ENCODE data around the gene MCEE. TPM values are rescaled to one million over a fixed set of nuclear protein-coding genes. Genes with fewer than 3 reads are reported as not detected.

Gene MCEE
- total and polyA plus RNA-seq, 2 donors (not counting 3 experiments of a cell fraction or from before 2014, with no cell fraction given), result 4.0 to 9.9 TPM

DNA sequence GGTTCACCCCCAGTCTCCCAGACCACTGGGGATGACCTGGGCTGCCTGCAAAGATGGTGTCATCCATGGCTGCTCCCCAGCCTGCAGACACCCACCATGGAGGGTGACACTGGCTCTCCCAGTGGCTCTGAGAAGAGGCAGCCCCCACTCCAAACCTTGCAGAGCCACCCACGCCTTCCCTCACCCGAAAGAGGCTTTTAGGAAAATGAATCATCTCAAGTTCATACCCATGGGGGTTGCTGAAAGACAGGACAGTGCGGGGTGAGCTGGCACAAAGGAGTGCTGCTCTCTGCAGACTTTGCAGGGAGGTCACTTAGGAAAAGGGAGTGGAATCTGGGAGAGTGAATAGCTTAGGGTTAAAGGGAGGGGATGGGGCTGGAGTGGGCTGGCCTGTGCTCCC is 36.8 kb upstream of the MCEE start:
- no peaks in the 10 kb centered on the region for H3K9me1 ChIP-seq (replicated peaks; ENCODE audit: control insufficient read depth, extremely low read depth, insufficient read depth, low read length)
- ChIA-PET CTCF (interaction anchor here (1.4 kb wide), 1 partner anchor 10 kb away, joined by 3 read pairs; no protein-coding TSS in a partner anchor), POLR2A (no interaction called here)
- DNase-seq (ENCODE audit: low read depth, low spot score) (no peak), FAIRE-seq (no peak)
- no peaks in the 10 kb centered on the region for H4K20me1 ChIP-seq (replicated peaks; ENCODE audit: control insufficient read depth, extremely low read depth, insufficient read depth, low read length)
- H3K4me2 ChIP-seq (ENCODE audit: insufficient read depth, low read length), result no peak overlapping the region
- H3K79me2 ChIP-seq (ENCODE audit: control insufficient read depth, insufficient read depth, low read length), result no peaks in the 10 kb centered on the region
- peaks cover 2% of the 10 kb centered on the region in 2 experiments for H3K27me3 ChIP-seq (ENCODE audit: control insufficient read depth in 2 of 2, insufficient read depth in 2 of 2, low read length in 2 of 2)
- dilution Hi-C loops (cut with MboI; ENCODE audit: extremely low pct_ligation_motif_present, low sequenced_read_pairs) (no loop called here), intact Hi-C loops (cut with micrococcal nuclease) (no loop called here)
- H2AFZ ChIP-seq (ENCODE audit: low read depth, low read length), result no peak overlapping the region
- TF ChIP-seq, protein P1, sequence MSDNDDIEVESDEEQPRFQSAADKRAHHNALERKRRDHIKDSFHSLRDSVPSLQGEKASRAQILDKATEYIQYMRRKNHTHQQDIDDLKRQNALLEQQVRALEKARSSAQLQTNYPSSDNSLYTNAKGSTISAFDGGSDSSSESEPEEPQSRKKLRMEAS (IDR thresholded peaks at IDR 0.05; ENCODE audit: insufficient read depth, insufficient read length), result no peak
- TF ChIP-seq FOS (IDR thresholded peaks at IDR 0.05; ENCODE audit: borderline replicate concordance, insufficient read depth, low read length), result no peak
- no peak for TF ChIP-seq MYC (IDR thresholded peaks at IDR 0.05; ENCODE audit: low read depth, low read length)
- TF ChIP-seq JUN (IDR thresholded peaks at IDR 0.05; ENCODE audit: borderline replicate concordance, insufficient read depth, insufficient read length, low read depth), result no peak
- no peak for TF ChIP-seq POLR2AphosphoS5 (IDR thresholded peaks at IDR 0.05; ENCODE audit: insufficient read depth, low read depth, low read length)
- TF ChIP-seq CTCF (IDR thresholded peaks at IDR 0.05; ENCODE audit: extremely low read depth in 1 of 2, insufficient read depth in 1 of 2, low read depth in 1 of 2, low read length in 2 of 2), result no peak
- no peak for TF ChIP-seq POLR2A (IDR thresholded peaks at IDR 0.05; ENCODE audit: low read depth, low read length)
- no peak for TF ChIP-seq EZH2 (IDR thresholded peaks at IDR 0.05; ENCODE audit: borderline replicate concordance, low read depth, low read length, severe bottlenecking)
- TF ChIP-seq GATA2 (IDR thresholded peaks at IDR 0.05; ENCODE audit: insufficient read depth, insufficient read length, low read depth, low read length), result no peak
- H3K27ac ChIP-seq (ENCODE audit: insufficient read depth, low read depth, low read length), result no peak overlapping the region
- no peak overlapping the region for H3K4me3 ChIP-seq (replicated peaks in 1 of 3; ENCODE audit: insufficient read depth in 1 of 3, low read depth in 1 of 3, low read length in 3 of 3)
- BruUV-seq (replicated peaks), result no TSS peak
- H3K36me3 ChIP-seq (ENCODE audit: control insufficient read depth in 2 of 2, extremely low read depth in 1 of 2, insufficient read depth in 2 of 2, low read length in 2 of 2), result no peaks in the 10 kb centered on the region
- H3K9me3 ChIP-seq (replicated peaks; ENCODE audit: control insufficient read depth, insufficient read depth, low read length), result no peaks in the 10 kb centered on the region
- no peak overlapping the region for H3K9ac ChIP-seq (replicated peaks; ENCODE audit: extremely low read depth, insufficient read depth, low read length)
- H3K4me1 ChIP-seq (ENCODE audit: control insufficient read depth, extremely low read depth, insufficient read depth, low read length), result peaks cover 2% of the 10 kb centered on the region
